Measurements from ENCODE around the gene ADAMTS17.

Gene ADAMTS17

GRCh38 chr15:100061944-100062343, 279.8 kb downstream of the ADAMTS17 start:
- H3K9me3 ChIP-seq (ENCODE audit: insufficient read depth, low read length): no peaks in the 10 kb centered on the region
- H2AFZ ChIP-seq (ENCODE audit: low read depth, low read length): no peak overlapping the region
- H4K20me1 ChIP-seq (ENCODE audit: insufficient read depth, low read length): no peaks in the 10 kb centered on the region
- H3K27me3 ChIP-seq (ENCODE audit: low read depth, low read length): peaks cover 56% of the 10 kb centered on the region
- H3K4me1 ChIP-seq (ENCODE audit: low read length): no peaks in the 10 kb centered on the region
- H3K36me3 ChIP-seq (replicated peaks; ENCODE audit: low read depth, low read length): no peaks in the 10 kb centered on the region
- H3K79me2 ChIP-seq (ENCODE audit: low read length): no peaks in the 10 kb centered on the region
- no peak for TF ChIP-seq EZH2phosphoT487 (IDR thresholded peaks at IDR 0.05; ENCODE audit: low read depth)
- no peak for TF ChIP-seq CTCF (IDR thresholded peaks at IDR 0.05; ENCODE audit: low read depth, low read length)
- no peak overlapping the region for H3K9ac ChIP-seq (ENCODE audit: low read length)
- no peak overlapping the region for H3K4me3 ChIP-seq (ENCODE audit: low read length)
- H3K4me2 ChIP-seq (ENCODE audit: low read length): no peak overlapping the region
- H3K27ac ChIP-seq (ENCODE audit: low read length): no peak overlapping the region

GRCh38 chr15:100060276-100060926, 281.4 kb downstream of the ADAMTS17 start:
- Histone ChIP-seq H2AFZ (ENCODE audit: low read depth, low read length) (no peak overlapping the region), H3K36me3 (replicated peaks; ENCODE audit: low read depth, low read length) (no peaks in the 10 kb centered on the region), H3K4me1 (ENCODE audit: low read length) (peaks cover 3% of the 10 kb centered on the region; the same call in 1 of the 2 replicates), H3K27ac (ENCODE audit: low read length) (no peak overlapping the region), H3K9me3 (ENCODE audit: insufficient read depth, low read length) (no peaks in the 10 kb centered on the region), H3K79me2 (ENCODE audit: low read length) (no peaks in the 10 kb centered on the region), H3K4me3 (ENCODE audit: low read length) (no peak overlapping the region), H3K9ac (ENCODE audit: low read length) (no peak overlapping the region), H3K4me2 (ENCODE audit: low read length) (no peak overlapping the region), H3K27me3 (ENCODE audit: low read depth, low read length) (peaks cover 56% of the 10 kb centered on the region), H4K20me1 (ENCODE audit: insufficient read depth, low read length) (no peaks in the 10 kb centered on the region)
- TF ChIP-seq CTCF (IDR thresholded peaks at IDR 0.05; ENCODE audit: low read depth, low read length): no peak
- no peak for TF ChIP-seq EZH2phosphoT487 (IDR thresholded peaks at IDR 0.05; ENCODE audit: low read depth)

- H3K27me3 ChIP-seq (ENCODE audit: low read depth, low read length): peaks cover 56% of the 10 kb centered on the region
- TF ChIP-seq CTCF (IDR thresholded peaks at IDR 0.05; ENCODE audit: low read depth, low read length): no peak
- TF ChIP-seq EZH2phosphoT487 (IDR thresholded peaks at IDR 0.05; ENCODE audit: low read depth): no peak
- no peaks in the 10 kb centered on the region for H3K36me3 ChIP-seq (replicated peaks; ENCODE audit: low read depth, low read length)
- H4K20me1 ChIP-seq (ENCODE audit: insufficient read depth, low read length): 0 out of 2 replicates have a peak, but pooled peaks cover 2% of the 10 kb centered on the region
- H3K79me2 ChIP-seq (ENCODE audit: low read length): no peaks in the 10 kb centered on the region
- H3K4me2 ChIP-seq (ENCODE audit: low read length): no peak overlapping the region
- no peaks in the 10 kb centered on the region for H3K9me3 ChIP-seq (ENCODE audit: insufficient read depth, low read length)
- H2AFZ ChIP-seq (ENCODE audit: low read depth, low read length): no peak overlapping the region
- no peak overlapping the region for H3K9ac ChIP-seq (ENCODE audit: low read length)
- no peak overlapping the region for H3K4me3 ChIP-seq (ENCODE audit: low read length)
- no peak overlapping the region for H3K27ac ChIP-seq (ENCODE audit: low read length)
- peaks cover 3% of the 10 kb centered on the region; the same call in 1 of the 2 replicates for H3K4me1 ChIP-seq (ENCODE audit: low read length)
These were observed 282.3 kb downstream of the ADAMTS17 start for GRCh38 chr15:100059521-100059920.

- H3K4me2 ChIP-seq (ENCODE audit: low read length): no peak overlapping the region
- H3K9me3 ChIP-seq (ENCODE audit: insufficient read depth, low read length): no peaks in the 10 kb centered on the region
- peaks cover 59% of the 10 kb centered on the region for H3K27me3 ChIP-seq (ENCODE audit: low read depth, low read length)
- no peak overlapping the region for H2AFZ ChIP-seq (ENCODE audit: low read depth, low read length)
- 0 out of 2 replicates have a peak, but pooled peaks cover 2% of the 10 kb centered on the region for H4K20me1 ChIP-seq (ENCODE audit: insufficient read depth, low read length)
- no peak overlapping the region for H3K27ac ChIP-seq (ENCODE audit: low read length)
- no peak overlapping the region for H3K9ac ChIP-seq (ENCODE audit: low read length)
- peaks cover 3% of the 10 kb centered on the region; the same call in 1 of the 2 replicates for H3K4me1 ChIP-seq (ENCODE audit: low read length)
- no peaks in the 10 kb centered on the region for H3K79me2 ChIP-seq (ENCODE audit: low read length)
- no peak overlapping the region for H3K4me3 ChIP-seq (ENCODE audit: low read length)
- TF ChIP-seq CTCF (IDR thresholded peaks at IDR 0.05; ENCODE audit: low read depth, low read length) (no peak), EZH2phosphoT487 (IDR thresholded peaks at IDR 0.05; ENCODE audit: low read depth) (no peak)
- no peaks in the 10 kb centered on the region for H3K36me3 ChIP-seq (replicated peaks; ENCODE audit: low read depth, low read length)
These were observed 282.7 kb downstream of the ADAMTS17 start for GRCh38 chr15:100059094-100059493.

All from OCI-LY3 (cell line).